ENCODE measurements around the gene QRFPR. TPM values are rescaled to one million over a fixed set of nuclear protein-coding genes. Genes with fewer than 3 reads are reported as not detected.
"Not testable (repeated sequence)": the region's sequence is repeated elsewhere in the genome, so short reads cannot be mapped to it uniquely, and the experiment has no call there.

QRFPR gene
- not detected for total RNA-seq
- not detected for polyA plus RNA-seq
- long read RNA-seq, donor 1, result 0 reads
- long read RNA-seq, donor 2, partial matches to known transcripts, result 0 of 1 reads
- long read RNA-seq, donor 2, other reads (novel, unspliced or antisense), result 0 of 1 reads

DNA sequence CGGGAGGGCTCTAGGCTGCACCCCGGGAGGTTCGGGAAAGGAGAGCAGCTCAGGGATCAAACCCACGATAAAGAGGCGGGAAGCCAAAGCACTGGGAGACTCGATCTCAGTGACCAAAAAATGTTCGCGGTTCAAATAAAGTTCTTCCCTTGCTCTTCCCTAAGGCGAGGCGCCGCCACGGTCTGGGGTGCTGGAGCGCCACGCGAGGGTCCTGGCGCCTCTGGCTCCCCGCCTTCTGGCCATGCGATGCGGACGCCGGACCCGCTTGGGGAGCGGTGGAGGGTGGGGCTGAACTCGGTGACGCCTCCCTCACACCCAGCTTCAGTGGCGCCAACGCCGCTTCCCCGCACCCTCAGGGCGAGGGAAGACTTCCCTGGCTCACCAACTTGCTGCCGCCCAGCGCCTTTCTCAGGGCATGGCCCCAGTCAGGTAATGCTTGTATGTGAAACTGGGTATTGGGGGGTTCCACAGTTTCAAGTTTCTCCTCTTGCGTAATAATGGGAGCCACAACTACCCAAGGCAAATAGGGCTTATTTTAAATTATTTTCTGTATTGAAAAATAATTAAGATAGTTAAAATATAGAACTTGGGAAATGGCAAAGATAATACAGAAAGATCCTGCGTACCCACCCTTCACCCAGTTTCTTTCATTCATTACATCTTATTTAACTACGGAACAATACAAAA lies at the start of gene QRFPR:
Gene QRFPR, minus strand, starts transcription at position 243 of the 687 bp plus-strand sequence. CDS start 371 bp downstream, outside the sequence.
- 12 to 17% (median 13%) methylated on average over 23 to 35 of the region's 35 CpGs for WGBS, 5 donors

DNA sequence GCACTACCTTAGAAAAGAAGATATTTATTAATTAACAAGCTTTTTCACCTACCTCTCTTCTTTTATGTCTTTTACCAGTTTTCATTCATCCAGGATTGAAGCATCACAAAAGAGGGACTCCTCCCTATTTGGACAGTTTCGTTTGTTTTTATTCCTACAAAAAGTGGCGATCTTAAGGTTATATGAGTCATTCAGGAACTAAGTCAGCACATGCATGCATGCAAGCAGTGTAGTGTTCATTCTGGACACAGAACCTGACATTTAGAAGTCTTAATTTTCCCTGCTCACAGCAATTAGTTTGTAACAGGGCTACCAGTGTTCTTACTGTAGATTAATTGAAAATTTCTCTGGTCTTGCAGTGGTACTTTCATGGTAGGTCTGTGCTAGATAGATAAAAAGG lies 47.9 kb upstream of the QRFPR start:
- intact Hi-C loops (cut with DNase I; ENCODE audit: low total_unique reads), result no loop called here
- Histone ChIP-seq H3K27me3 (replicated peaks in 1 of 7) (no peaks in the 10 kb centered on the region), H3K4me1 (no peaks in the 10 kb centered on the region), H3K27ac (no peak overlapping the region), H3K9me3 (peaks cover 0 to 10% (median 2%) of the 10 kb centered on the region in 8 donors), H3K4me3 (no peak overlapping the region), H3K36me3 (no peaks in the 10 kb centered on the region)
- TF ChIP-seq POLR2A (IDR thresholded peaks at IDR 0.05) (no peak), POLR2AphosphoS5 (IDR thresholded peaks at IDR 0.05) (no peak), CTCF (IDR thresholded peaks at IDR 0.05 in 8 of 11, conservative IDR thresholded peaks at IDR 0.05 in 3 of 11) (no peak)
- no peak for DNase-seq
- WGBS, 5 donors, result 30 to 68% (median 49%) methylated on average over 2 of the region's 2 CpGs

More for the DNA sequence above, at the start of gene QRFPR:
- H3K4me1 ChIP-seq, result peaks cover 0 to 14% (median 6%) of the 10 kb centered on the region in 6 donors
- no peak for DNase-seq
- peaks cover 3 to 82% (median 32%) of the 10 kb centered on the region in 7 donors for H3K27me3 ChIP-seq (replicated peaks in 1 of 7)
- H3K36me3 ChIP-seq, result no peaks in the 10 kb centered on the region
- intact Hi-C loops (cut with DNase I; ENCODE audit: low total_unique reads), result no loop called here
- TF ChIP-seq CTCF (IDR thresholded peaks at IDR 0.05 in 8 of 11, conservative IDR thresholded peaks at IDR 0.05 in 3 of 11) (no peak), POLR2A (IDR thresholded peaks at IDR 0.05) (no peak), POLR2AphosphoS5 (IDR thresholded peaks at IDR 0.05) (no peak)
- peak within 1 kb of the TSS in 2 of 8 donors; percentile 10 to 36 for H3K4me3 ChIP-seq
- H3K27ac ChIP-seq, result no peak within 1 kb of the TSS
- H3K9me3 ChIP-seq, result no peaks in the 10 kb centered on the region

GRCh38 chr4:121421594-121421993 lies 40.8 kb upstream of the QRFPR start:
- Histone ChIP-seq H3K27ac (no peak overlapping the region), H3K27me3 (replicated peaks in 1 of 7) (peaks cover 0 to 4% (median 0%) of the 10 kb centered on the region in 7 donors), H3K36me3 (no peaks in the 10 kb centered on the region), H3K4me1 (no peaks in the 10 kb centered on the region), H3K4me3 (no peak overlapping the region), H3K9me3 (no peaks in the 10 kb centered on the region)
- 63 to 69% (median 65%) methylated on average over 4 of the region's 4 CpGs for WGBS, 5 donors
- intact Hi-C loops (cut with DNase I; ENCODE audit: low total_unique reads), result no loop called here
- TF ChIP-seq POLR2A (IDR thresholded peaks at IDR 0.05), result no peak
- no peak for TF ChIP-seq CTCF (IDR thresholded peaks at IDR 0.05 in 8 of 11, conservative IDR thresholded peaks at IDR 0.05 in 3 of 11)
- TF ChIP-seq POLR2AphosphoS5 (IDR thresholded peaks at IDR 0.05), result no peak
- no peak for DNase-seq

GRCh38 chr4:121411151-121411744 lies 30.4 kb upstream of the QRFPR start:
- no peaks in the 10 kb centered on the region for H3K27me3 ChIP-seq (replicated peaks in 1 of 7)
- TF ChIP-seq CTCF (IDR thresholded peaks at IDR 0.05 in 8 of 11, conservative IDR thresholded peaks at IDR 0.05 in 3 of 11) (no peak), POLR2AphosphoS5 (IDR thresholded peaks at IDR 0.05) (no peak), POLR2A (IDR thresholded peaks at IDR 0.05) (no peak)
- no peak for DNase-seq
- intact Hi-C loops (cut with DNase I; ENCODE audit: low total_unique reads), result no loop called here
- H3K4me3 ChIP-seq, result no peak overlapping the region
- no peaks in the 10 kb centered on the region for H3K36me3 ChIP-seq
- H3K9me3 ChIP-seq, result peaks cover 0 to 14% (median 6%) of the 10 kb centered on the region in 8 donors
- 46 to 63% (median 61%) methylated on average over 2 of the region's 2 CpGs for WGBS, 5 donors
- no peaks in the 10 kb centered on the region for H3K4me1 ChIP-seq
- H3K27ac ChIP-seq, result no peak overlapping the region

- WGBS, 5 donors, result 57 to 73% (median 66%) methylated on average over 2 of the region's 2 CpGs
- H3K27ac ChIP-seq; H3K36me3 ChIP-seq; DNase-seq; H3K27me3 ChIP-seq (replicated peaks in 1 of 7); intact Hi-C loops (cut with DNase I; ENCODE audit: low total_unique reads); H3K4me3 ChIP-seq; H3K4me1 ChIP-seq: not testable (repeated sequence)
- peaks cover 0 to 14% (median 6%) of the 10 kb centered on the region in 8 donors for H3K9me3 ChIP-seq
Observed at GRCh38 chr4:121408567-121408966, 27.7 kb upstream of the QRFPR start.

Measured in spleen (tissue), 13 donors.